ENCODE data around the gene RHBDL1. TPM values are rescaled to one million over a fixed set of nuclear protein-coding genes. Genes with fewer than 3 reads are reported as not detected.

The RHBDL1 gene
- total and polyA plus RNA-seq, 2 donors (not counting 3 experiments of a cell fraction or from before 2014, with no cell fraction given), result 1.1 to 1.8 TPM

DNA sequence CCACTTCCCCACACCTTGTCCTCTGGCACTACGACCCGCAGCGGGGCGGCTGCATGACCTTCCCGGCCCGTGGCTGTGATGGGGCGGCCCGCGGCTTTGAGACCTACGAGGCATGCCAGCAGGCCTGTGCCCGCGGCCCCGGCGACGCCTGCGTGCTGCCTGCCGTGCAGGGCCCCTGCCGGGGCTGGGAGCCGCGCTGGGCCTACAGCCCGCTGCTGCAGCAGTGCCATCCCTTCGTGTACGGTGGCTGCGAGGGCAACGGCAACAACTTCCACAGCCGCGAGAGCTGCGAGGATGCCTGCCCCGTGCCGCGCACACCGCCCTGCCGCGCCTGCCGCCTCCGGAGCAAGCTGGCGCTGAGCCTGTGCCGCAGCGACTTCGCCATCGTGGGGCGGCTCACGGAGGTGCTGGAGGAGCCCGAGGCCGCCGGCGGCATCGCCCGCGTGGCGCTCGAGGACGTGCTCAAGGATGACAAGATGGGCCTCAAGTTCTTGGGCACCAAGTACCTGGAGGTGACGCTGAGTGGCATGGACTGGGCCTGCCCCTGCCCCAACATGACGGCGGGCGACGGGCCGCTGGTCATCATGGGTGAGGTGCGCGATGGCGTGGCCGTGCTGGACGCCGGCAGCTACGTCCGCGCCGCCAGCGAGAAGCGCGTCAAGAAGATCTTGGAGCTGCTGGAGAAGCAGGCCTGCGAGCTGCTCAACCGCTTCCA, 42.0 kb upstream of the RHBDL1 start:
- no peak overlapping the region for H3K4me2 ChIP-seq (ENCODE audit: insufficient read depth, low read length)
- POLR2A ChIA-PET, result no interaction called here
- no peaks in the 10 kb centered on the region for H3K36me3 ChIP-seq (ENCODE audit: control insufficient read depth in 2 of 2, extremely low read depth in 1 of 2, insufficient read depth in 2 of 2, low read length in 2 of 2)
- dilution Hi-C loops (cut with MboI; ENCODE audit: extremely low pct_ligation_motif_present, low sequenced_read_pairs) (no loop called here), intact Hi-C loops (cut with micrococcal nuclease) (no loop called here)
- H3K9me3 ChIP-seq (replicated peaks; ENCODE audit: control insufficient read depth, insufficient read depth, low read length), result no peaks in the 10 kb centered on the region
- H3K9ac ChIP-seq (replicated peaks; ENCODE audit: extremely low read depth, insufficient read depth, low read length), result no peak overlapping the region
- H4K20me1 ChIP-seq (replicated peaks; ENCODE audit: control insufficient read depth, extremely low read depth, insufficient read depth, low read length), result no peaks in the 10 kb centered on the region
- H3K27me3 ChIP-seq (ENCODE audit: control insufficient read depth in 2 of 2, insufficient read depth in 2 of 2, low read length in 2 of 2), result no peaks in the 10 kb centered on the region
- CTCF ChIA-PET, result no interaction called here
- FAIRE-seq (no peak), DNase-seq (ENCODE audit: low read depth, low spot score) (no peak)
- H3K4me3 ChIP-seq (replicated peaks in 1 of 3; ENCODE audit: insufficient read depth in 1 of 3, low read depth in 1 of 3, low read length in 3 of 3), result no peak overlapping the region
- no peaks in the 10 kb centered on the region for H3K9me1 ChIP-seq (replicated peaks; ENCODE audit: control insufficient read depth, extremely low read depth, insufficient read depth, low read length)
- no peak for TF ChIP-seq JUN (IDR thresholded peaks at IDR 0.05; ENCODE audit: borderline replicate concordance, insufficient read depth, insufficient read length, low read depth)
- no peak for TF ChIP-seq FOS (IDR thresholded peaks at IDR 0.05; ENCODE audit: borderline replicate concordance, insufficient read depth, low read length)
- no peak for TF ChIP-seq POLR2AphosphoS5 (IDR thresholded peaks at IDR 0.05; ENCODE audit: insufficient read depth, low read depth, low read length)
- no peak for TF ChIP-seq MYC (IDR thresholded peaks at IDR 0.05; ENCODE audit: low read depth, low read length)
- TF ChIP-seq, protein P1, sequence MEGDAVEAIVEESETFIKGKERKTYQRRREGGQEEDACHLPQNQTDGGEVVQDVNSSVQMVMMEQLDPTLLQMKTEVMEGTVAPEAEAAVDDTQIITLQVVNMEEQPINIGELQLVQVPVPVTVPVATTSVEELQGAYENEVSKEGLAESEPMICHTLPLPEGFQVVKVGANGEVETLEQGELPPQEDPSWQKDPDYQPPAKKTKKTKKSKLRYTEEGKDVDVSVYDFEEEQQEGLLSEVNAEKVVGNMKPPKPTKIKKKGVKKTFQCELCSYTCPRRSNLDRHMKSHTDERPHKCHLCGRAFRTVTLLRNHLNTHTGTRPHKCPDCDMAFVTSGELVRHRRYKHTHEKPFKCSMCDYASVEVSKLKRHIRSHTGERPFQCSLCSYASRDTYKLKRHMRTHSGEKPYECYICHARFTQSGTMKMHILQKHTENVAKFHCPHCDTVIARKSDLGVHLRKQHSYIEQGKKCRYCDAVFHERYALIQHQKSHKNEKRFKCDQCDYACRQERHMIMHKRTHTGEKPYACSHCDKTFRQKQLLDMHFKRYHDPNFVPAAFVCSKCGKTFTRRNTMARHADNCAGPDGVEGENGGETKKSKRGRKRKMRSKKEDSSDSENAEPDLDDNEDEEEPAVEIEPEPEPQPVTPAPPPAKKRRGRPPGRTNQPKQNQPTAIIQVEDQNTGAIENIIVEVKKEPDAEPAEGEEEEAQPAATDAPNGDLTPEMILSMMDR (IDR thresholded peaks at IDR 0.05; ENCODE audit: extremely low read depth in 1 of 2, insufficient read depth in 1 of 2, low read depth in 1 of 2, low read length in 2 of 2), result no peak
- TF ChIP-seq EZH2 (IDR thresholded peaks at IDR 0.05; ENCODE audit: borderline replicate concordance, low read depth, low read length, severe bottlenecking), result no peak
- TF ChIP-seq POLR2A (IDR thresholded peaks at IDR 0.05; ENCODE audit: low read depth, low read length), result no peak
- TF ChIP-seq GATA2 (IDR thresholded peaks at IDR 0.05; ENCODE audit: insufficient read depth, insufficient read length, low read depth, low read length), result no peak
- TF ChIP-seq, protein P2, sequence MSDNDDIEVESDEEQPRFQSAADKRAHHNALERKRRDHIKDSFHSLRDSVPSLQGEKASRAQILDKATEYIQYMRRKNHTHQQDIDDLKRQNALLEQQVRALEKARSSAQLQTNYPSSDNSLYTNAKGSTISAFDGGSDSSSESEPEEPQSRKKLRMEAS (IDR thresholded peaks at IDR 0.05; ENCODE audit: insufficient read depth, insufficient read length), result no peak
- BruUV-seq (replicated peaks), result no TSS peak
- peaks cover 8% of the 10 kb centered on the region for H3K79me2 ChIP-seq (ENCODE audit: control insufficient read depth, insufficient read depth, low read length)
- no peak overlapping the region for H3K27ac ChIP-seq (ENCODE audit: insufficient read depth, low read depth, low read length)
- H2AFZ ChIP-seq (ENCODE audit: low read depth, low read length), result no peak overlapping the region
- peaks cover 4% of the 10 kb centered on the region for H3K4me1 ChIP-seq (ENCODE audit: control insufficient read depth, extremely low read depth, insufficient read depth, low read length)

Measured in endothelial cell of umbilical vein (primary cell).